ENCODE data around the gene SH3TC1. TPM values are rescaled to one million over a fixed set of nuclear protein-coding genes. Genes with fewer than 3 reads are reported as not detected.

The SH3TC1 gene
- total and polyA plus RNA-seq, 4 donors = 6.5 to 34.6 (median 25.8) TPM

- Histone ChIP-seq H3K9ac (ENCODE audit: low read depth in 1 of 2, low read length in 2 of 2) (no peak overlapping the region), H3K4me1 (ENCODE audit: control insufficient read depth in 4 of 4, insufficient read depth in 4 of 4, low read length in 3 of 4) (peaks cover 2 to 8% (median 6%) of the 10 kb centered on the region in 4 donors), H3K4me3 (ENCODE audit: low read depth in 1 of 3, low read length in 3 of 3) (no peak overlapping the region), H3K27ac (ENCODE audit: low read depth in 1 of 2, low read length in 2 of 2) (no peak overlapping the region), H3K27me3 (ENCODE audit: control insufficient read depth in 4 of 4, insufficient read depth in 4 of 4, low read length in 3 of 4) (no peaks in the 10 kb centered on the region), H3K9me3 (ENCODE audit: control insufficient read depth in 4 of 4, low read length in 3 of 4) (no peaks in the 10 kb centered on the region), H3K36me3 (ENCODE audit: control insufficient read depth in 4 of 4, insufficient read depth in 3 of 4, low read depth in 1 of 4, low read length in 3 of 4) (peaks cover 4 to 32% (median 13%) of the 10 kb centered on the region in 4 donors)
- DNase-seq (ENCODE audit: low spot score) = no peak
- TF ChIP-seq EGR1 (IDR thresholded peaks at IDR 0.05; ENCODE audit: low read depth in 2 of 2) = no peak
- no peak for TF ChIP-seq HNF4G (IDR thresholded peaks at IDR 0.05)
- no peak for TF ChIP-seq REST (IDR thresholded peaks at IDR 0.05)
- no peak for TF ChIP-seq SP1 (IDR thresholded peaks at IDR 0.05)
- TF ChIP-seq, protein P1, sequence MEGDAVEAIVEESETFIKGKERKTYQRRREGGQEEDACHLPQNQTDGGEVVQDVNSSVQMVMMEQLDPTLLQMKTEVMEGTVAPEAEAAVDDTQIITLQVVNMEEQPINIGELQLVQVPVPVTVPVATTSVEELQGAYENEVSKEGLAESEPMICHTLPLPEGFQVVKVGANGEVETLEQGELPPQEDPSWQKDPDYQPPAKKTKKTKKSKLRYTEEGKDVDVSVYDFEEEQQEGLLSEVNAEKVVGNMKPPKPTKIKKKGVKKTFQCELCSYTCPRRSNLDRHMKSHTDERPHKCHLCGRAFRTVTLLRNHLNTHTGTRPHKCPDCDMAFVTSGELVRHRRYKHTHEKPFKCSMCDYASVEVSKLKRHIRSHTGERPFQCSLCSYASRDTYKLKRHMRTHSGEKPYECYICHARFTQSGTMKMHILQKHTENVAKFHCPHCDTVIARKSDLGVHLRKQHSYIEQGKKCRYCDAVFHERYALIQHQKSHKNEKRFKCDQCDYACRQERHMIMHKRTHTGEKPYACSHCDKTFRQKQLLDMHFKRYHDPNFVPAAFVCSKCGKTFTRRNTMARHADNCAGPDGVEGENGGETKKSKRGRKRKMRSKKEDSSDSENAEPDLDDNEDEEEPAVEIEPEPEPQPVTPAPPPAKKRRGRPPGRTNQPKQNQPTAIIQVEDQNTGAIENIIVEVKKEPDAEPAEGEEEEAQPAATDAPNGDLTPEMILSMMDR (IDR thresholded peaks at IDR 0.05; ENCODE audit: low read depth, low read length, missing input control) = no peak
- no peak for TF ChIP-seq JUND (IDR thresholded peaks at IDR 0.05)
- no peak for TF ChIP-seq FOXA2 (IDR thresholded peaks at IDR 0.05)
- TF ChIP-seq HNF4A (conservative IDR thresholded peaks at IDR 0.05) = no peak
- TF ChIP-seq TAF1 (conservative IDR thresholded peaks at IDR 0.05) = no peak
- WGBS = 92% methylated on average over 21 of the region's 21 CpGs
These were observed 10.2 kb downstream of the SH3TC1 start for GRCh38 chr4:8209181-8209874.

DNA sequence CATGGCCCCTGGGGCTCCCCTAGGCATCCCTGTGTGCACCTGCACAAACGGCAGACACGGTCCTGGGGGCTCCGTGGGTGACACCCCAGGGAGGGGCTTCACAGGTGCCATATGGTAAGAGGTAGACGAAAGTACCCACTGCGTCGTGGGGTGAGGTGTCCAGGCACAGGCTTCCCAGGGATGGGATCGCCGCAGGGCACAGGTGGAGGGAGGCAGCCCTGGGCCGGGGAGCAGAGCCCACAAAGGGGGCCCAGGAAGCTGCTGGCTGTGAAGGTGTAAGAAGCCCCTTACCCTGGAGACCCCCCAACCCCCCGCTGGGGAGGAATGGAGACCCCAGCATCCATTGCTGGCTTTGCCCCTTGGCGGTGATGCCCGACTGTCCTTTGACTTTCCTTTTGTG, 10.9 kb downstream of the SH3TC1 start:
- H3K27me3 ChIP-seq (ENCODE audit: control insufficient read depth in 4 of 4, insufficient read depth in 4 of 4, low read length in 3 of 4) = no peaks in the 10 kb centered on the region
- no peak overlapping the region for H3K9ac ChIP-seq (ENCODE audit: low read depth in 1 of 2, low read length in 2 of 2)
- DNase-seq (ENCODE audit: low spot score) = no peak
- H3K27ac ChIP-seq (ENCODE audit: low read depth in 1 of 2, low read length in 2 of 2) = no peak overlapping the region
- TF ChIP-seq NR2F2 (IDR thresholded peaks at IDR 0.05) (no peak), JUND (IDR thresholded peaks at IDR 0.05) (no peak), HNF4A (conservative IDR thresholded peaks at IDR 0.05) (no peak), HNF4G (IDR thresholded peaks at IDR 0.05) (no peak), RAD21 (IDR thresholded peaks at IDR 0.05) (no peak)
- TF ChIP-seq, protein P1 (IDR thresholded peaks at IDR 0.05; ENCODE audit: low read depth, low read length, missing input control) = no peak
- H3K36me3 ChIP-seq (ENCODE audit: control insufficient read depth in 4 of 4, insufficient read depth in 3 of 4, low read depth in 1 of 4, low read length in 3 of 4) = peaks cover 4 to 32% (median 12%) of the 10 kb centered on the region in 4 donors
- peaks cover 8 to 14% (median 12%) of the 10 kb centered on the region in 4 donors for H3K4me1 ChIP-seq (ENCODE audit: control insufficient read depth in 4 of 4, insufficient read depth in 4 of 4, low read length in 3 of 4)
- 86% methylated on average over 12 of the region's 12 CpGs for WGBS
- H3K9me3 ChIP-seq (ENCODE audit: control insufficient read depth in 4 of 4, low read length in 3 of 4) = no peaks in the 10 kb centered on the region
- no peak overlapping the region for H3K4me3 ChIP-seq (ENCODE audit: low read depth in 1 of 3, low read length in 3 of 3)
